LoVo (cell line): Measurements from ENCODE around the gene FNDC3A.
"Not testable (repeated sequence)": the region's sequence is repeated elsewhere in the genome, so short reads cannot be mapped to it uniquely, and the experiment has no call there.

Experiments used
- DNase-seq: peaks from one replicate; pipeline ENCODE4 v3.0.0-alpha.2; 2016; ENCODE audit warnings: low spot score

The FNDC3A gene

GRCh38 chr13:49082653-49083536 lies 107.2 kb downstream of the FNDC3A start:
- no peak for DNase-seq

GRCh38 chr13:49084961-49085360 lies 109.2 kb downstream of the FNDC3A start:
- no peak for DNase-seq

- peak; percentile 6 for DNase-seq
Observed at GRCh38 chr13:49086722-49087121, 111.0 kb downstream of the FNDC3A start.

- DNase-seq: no peak
Observed at GRCh38 chr13:49093376-49093775, 117.7 kb downstream of the FNDC3A start.

GRCh38 chr13:49097374-49097773 lies 121.7 kb downstream of the FNDC3A start:
- no peak for DNase-seq

- DNase-seq: peak; percentile 50
Observed at GRCh38 chr13:49098198-49098597, 122.5 kb downstream of the FNDC3A start.

- no peak for DNase-seq
Observed at GRCh38 chr13:49098771-49099512, 123.2 kb downstream of the FNDC3A start.

GRCh38 chr13:49099513-49099877 lies 123.8 kb downstream of the FNDC3A start:
- DNase-seq: no peak

- no peak for DNase-seq
Observed at GRCh38 chr13:49100637-49101570, 125.2 kb downstream of the FNDC3A start.

GRCh38 chr13:49108196-49108595 lies 132.5 kb downstream of the FNDC3A start:
- no peak for DNase-seq

- DNase-seq: peak; percentile 89
Observed at GRCh38 chr13:49110122-49110912, 134.6 kb downstream of the FNDC3A start.

GRCh38 chr13:49110913-49111170 lies 135.1 kb downstream of the FNDC3A start:
- DNase-seq: no peak

- no peak for DNase-seq
Observed at GRCh38 chr13:49112782-49113525, 137.2 kb downstream of the FNDC3A start.

GRCh38 chr13:49113526-49114286 lies 138.0 kb downstream of the FNDC3A start:
- no peak for DNase-seq

GRCh38 chr13:49116873-49117272 lies 141.2 kb downstream of the FNDC3A start:
- no peak for DNase-seq

- DNase-seq: not testable (repeated sequence)
Observed at GRCh38 chr13:49118455-49118854, 142.7 kb downstream of the FNDC3A start.

- no peak for DNase-seq
Observed at GRCh38 chr13:49124693-49125304, 149.1 kb downstream of the FNDC3A start.

GRCh38 chr13:49125964-49126524 lies 150.3 kb downstream of the FNDC3A start:
- no peak for DNase-seq

GRCh38 chr13:49132479-49133002 lies 156.8 kb downstream of the FNDC3A start:
- no peak for DNase-seq
